T-helper 17 cell (primary cell): ENCODE results near the gene GRID1. TPM values are rescaled to one million over a fixed set of nuclear protein-coding genes. Genes with fewer than 3 reads are reported as not detected.

ENCODE experiments used
- ATAC-seq: fragments of 150-1000 bp; cut with Tn5 transposase; 2 replicates; pipeline ENCODE4 v1.10.0; 2021; ENCODE audit warnings: mild to moderate bottlenecking, moderate library complexity
- DNase-seq, 3 donors: peaks; one replicate each; pipeline versions ENCODE4 v3.0.0 to v3.0.0-alpha.2; 2020 to 2021
- H3K9me3 ChIP-seq: one replicate; pipeline ENCODE4 v1.7.0; 2013; ENCODE audit warnings: low read length, mild to moderate bottlenecking; ENCODE audit not compliant: control insufficient read depth, poor library complexity, severe bottlenecking
- H3K27ac Mint-ChIP-seq: one replicate; pipeline ENCODE4 v1.8.0; 2022; ENCODE audit warnings: mild to moderate bottlenecking, moderate library complexity, mixed read lengths
- H3K27me3 Mint-ChIP-seq: one replicate; pipeline ENCODE4 v1.8.0; 2022; ENCODE audit warnings: mixed read lengths
- H3K36me3 Mint-ChIP-seq: one replicate; pipeline ENCODE4 v1.8.0; 2022; ENCODE audit warnings: low read depth, mixed read lengths
- H3K4me1 Mint-ChIP-seq: one replicate; pipeline ENCODE4 v1.8.0; 2022; ENCODE audit warnings: mild to moderate bottlenecking, mixed read lengths
- H3K4me3 Mint-ChIP-seq: one replicate; pipeline ENCODE4 v1.8.0; 2022; ENCODE audit warnings: mild to moderate bottlenecking, moderate library complexity, mixed read lengths
- total RNA-seq, 4 donors: library from RNA in 2 of 4; stranded (reverse) in 2 of 4; gene quantifications; one replicate each; pipeline ENCODE4 v1.2.3 and lab custom pipeline; 2022 to 2026

The GRID1 gene
- total RNA-seq, 2 donors from 2014 or later: not detected

DNA sequence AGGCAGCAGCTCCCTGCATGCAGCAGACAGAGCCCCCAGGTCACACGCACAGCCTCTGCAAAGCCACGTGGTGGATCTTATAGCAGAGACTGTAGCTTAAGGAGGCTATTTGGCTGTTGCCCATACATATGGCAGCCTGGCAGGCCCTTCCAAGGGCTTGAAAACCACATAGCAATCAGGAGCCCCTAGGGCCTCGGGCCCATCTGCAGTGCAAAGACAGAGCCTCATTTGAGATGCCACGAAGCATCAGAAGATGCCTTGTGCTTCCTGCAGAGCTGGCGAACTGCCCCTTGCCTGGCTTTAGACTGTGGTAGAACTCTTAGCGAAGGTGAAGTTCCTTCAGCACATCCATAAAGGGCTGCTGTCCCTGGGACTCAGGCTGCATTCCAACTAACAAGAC is 309.9 kb downstream of the GRID1 start:
- no peak overlapping the region for H3K27ac Mint-ChIP-seq
- H3K27me3 Mint-ChIP-seq: peaks cover 35% of the 10 kb centered on the region
- no peaks in the 10 kb centered on the region for H3K36me3 Mint-ChIP-seq
- no peaks in the 10 kb centered on the region for H3K9me3 ChIP-seq
- H3K4me3 Mint-ChIP-seq: no peak overlapping the region
- no peak for ATAC-seq
- DNase-seq: no peak
- no peaks in the 10 kb centered on the region for H3K4me1 Mint-ChIP-seq

GRCh38 chr10:86055928-86056327 is 310.7 kb downstream of the GRID1 start:
- H3K9me3 ChIP-seq: no peaks in the 10 kb centered on the region
- Mint-ChIP-seq H3K27me3 (peaks cover 28% of the 10 kb centered on the region), H3K27ac (no peak overlapping the region), H3K4me3 (no peak overlapping the region), H3K4me1 (no peaks in the 10 kb centered on the region), H3K36me3 (no peaks in the 10 kb centered on the region)
- ATAC-seq: no peak
- no peak for DNase-seq

GRCh38 chr10:86053675-86054074 is 312.9 kb downstream of the GRID1 start:
- Mint-ChIP-seq H3K36me3 (no peaks in the 10 kb centered on the region), H3K27me3 (peaks cover 27% of the 10 kb centered on the region), H3K27ac (no peak overlapping the region), H3K4me3 (no peak overlapping the region), H3K4me1 (no peaks in the 10 kb centered on the region)
- no peak for DNase-seq
- no peak for ATAC-seq
- no peaks in the 10 kb centered on the region for H3K9me3 ChIP-seq

- H3K36me3 Mint-ChIP-seq: no peaks in the 10 kb centered on the region
- H3K4me1 Mint-ChIP-seq: peaks cover 13% of the 10 kb centered on the region
- H3K4me3 Mint-ChIP-seq: no peak overlapping the region
- DNase-seq (no peak), ATAC-seq (no peak)
- H3K27me3 Mint-ChIP-seq: peaks cover 20% of the 10 kb centered on the region
- no peaks in the 10 kb centered on the region for H3K9me3 ChIP-seq
- H3K27ac Mint-ChIP-seq: no peak overlapping the region
Measured at GRCh38 chr10:86051586-86051985, 315.0 kb downstream of the GRID1 start.

GRCh38 chr10:86049442-86049841 is 317.2 kb downstream of the GRID1 start:
- Mint-ChIP-seq H3K4me1 (peaks cover 15% of the 10 kb centered on the region), H3K4me3 (no peak overlapping the region)

DNA sequence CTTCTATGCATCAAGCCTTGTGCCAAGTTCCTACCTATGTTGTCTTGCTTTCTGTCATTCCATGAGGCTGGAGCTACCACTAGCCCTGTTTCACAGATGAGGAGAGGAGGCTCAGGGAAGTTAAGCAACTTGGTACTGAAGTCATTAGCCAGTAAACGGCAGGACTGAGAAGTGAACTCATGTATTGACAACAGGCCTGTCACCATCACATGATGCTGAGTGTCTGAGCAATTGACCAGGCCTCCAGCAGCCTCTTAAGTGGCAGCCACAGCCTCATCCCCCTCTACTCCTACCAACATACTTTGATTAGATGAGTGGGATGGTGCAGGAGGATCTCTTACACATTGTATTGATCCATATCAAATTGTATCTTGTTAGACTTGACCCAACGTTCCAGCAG is 317.6 kb downstream of the GRID1 start:
- H3K36me3 Mint-ChIP-seq: no peaks in the 10 kb centered on the region
- H3K27me3 Mint-ChIP-seq: peaks cover 6% of the 10 kb centered on the region
- no peak overlapping the region for H3K27ac Mint-ChIP-seq
- H3K9me3 ChIP-seq: no peaks in the 10 kb centered on the region
- H3K4me3 Mint-ChIP-seq: no peak overlapping the region
- DNase-seq (no peak), ATAC-seq (no peak)
- peaks cover 15% of the 10 kb centered on the region for H3K4me1 Mint-ChIP-seq

More at GRCh38 chr10:86049442-86049841, 317.2 kb downstream of the GRID1 start:
- Mint-ChIP-seq H3K36me3 (no peaks in the 10 kb centered on the region), H3K27me3 (peaks cover 6% of the 10 kb centered on the region), H3K27ac (no peak overlapping the region)
- no peaks in the 10 kb centered on the region for H3K9me3 ChIP-seq
- no peak for ATAC-seq
- no peak for DNase-seq

DNA sequence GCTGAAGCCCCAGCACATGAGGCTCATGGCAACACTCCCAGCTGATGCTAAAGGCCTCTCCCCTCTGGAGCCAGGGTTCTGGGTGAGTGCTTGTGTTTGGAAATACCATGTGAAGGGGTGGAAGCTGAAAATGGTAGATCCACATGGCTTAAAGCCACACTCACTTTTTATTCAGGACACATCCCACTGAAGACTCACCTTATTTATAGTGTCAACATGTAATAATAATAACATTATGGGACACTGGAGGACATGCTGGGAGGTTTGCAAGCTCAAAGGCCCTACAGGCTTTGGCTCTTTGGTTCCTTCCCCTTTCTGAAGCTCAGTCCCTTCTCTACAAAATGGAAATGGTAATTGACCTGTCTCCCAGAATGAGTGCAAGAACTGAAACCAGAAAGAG is 318.0 kb downstream of the GRID1 start:
- Mint-ChIP-seq H3K36me3 (no peaks in the 10 kb centered on the region), H3K4me1 (peaks cover 15% of the 10 kb centered on the region), H3K27me3 (peaks cover 6% of the 10 kb centered on the region), H3K4me3 (no peak overlapping the region), H3K27ac (no peak overlapping the region)
- DNase-seq: no peak
- no peak for ATAC-seq
- H3K9me3 ChIP-seq: no peaks in the 10 kb centered on the region

DNA sequence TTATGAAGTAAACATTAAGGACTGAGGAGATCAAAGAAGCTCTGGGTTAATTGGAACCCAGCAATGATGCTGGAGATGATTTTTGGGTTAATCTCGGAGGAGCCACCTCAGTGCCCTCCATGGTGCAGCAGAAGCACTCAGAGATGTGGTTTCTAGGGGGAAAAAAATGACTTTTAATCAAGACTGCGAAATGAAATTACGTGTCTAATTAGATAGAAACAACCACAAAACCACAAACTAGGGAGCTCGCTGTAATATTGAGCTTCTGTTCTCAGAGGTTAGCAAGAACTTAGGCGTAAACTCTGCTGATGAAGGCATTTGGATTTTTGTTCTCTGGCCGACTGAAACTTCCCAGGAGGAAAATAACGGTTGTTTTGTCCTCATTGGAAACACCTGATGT is 319.0 kb downstream of the GRID1 start:
- H3K27me3 Mint-ChIP-seq: peaks cover 6% of the 10 kb centered on the region
- ATAC-seq: peak; percentile 70
- H3K36me3 Mint-ChIP-seq: no peaks in the 10 kb centered on the region
- peaks cover 15% of the 10 kb centered on the region for H3K4me1 Mint-ChIP-seq
- H3K4me3 Mint-ChIP-seq: no peak overlapping the region
- no peak overlapping the region for H3K27ac Mint-ChIP-seq
- no peak for DNase-seq
- no peaks in the 10 kb centered on the region for H3K9me3 ChIP-seq

GRCh38 chr10:86046845-86047460 is 319.6 kb downstream of the GRID1 start:
- Mint-ChIP-seq H3K4me3 (no peak overlapping the region), H3K27ac (peak overlapping the region; percentile 66), H3K4me1 (peaks cover 15% of the 10 kb centered on the region), H3K36me3 (no peaks in the 10 kb centered on the region), H3K27me3 (peaks cover 6% of the 10 kb centered on the region)
- peak; percentile 50 for ATAC-seq
- no peak for DNase-seq
- H3K9me3 ChIP-seq: no peaks in the 10 kb centered on the region

DNA sequence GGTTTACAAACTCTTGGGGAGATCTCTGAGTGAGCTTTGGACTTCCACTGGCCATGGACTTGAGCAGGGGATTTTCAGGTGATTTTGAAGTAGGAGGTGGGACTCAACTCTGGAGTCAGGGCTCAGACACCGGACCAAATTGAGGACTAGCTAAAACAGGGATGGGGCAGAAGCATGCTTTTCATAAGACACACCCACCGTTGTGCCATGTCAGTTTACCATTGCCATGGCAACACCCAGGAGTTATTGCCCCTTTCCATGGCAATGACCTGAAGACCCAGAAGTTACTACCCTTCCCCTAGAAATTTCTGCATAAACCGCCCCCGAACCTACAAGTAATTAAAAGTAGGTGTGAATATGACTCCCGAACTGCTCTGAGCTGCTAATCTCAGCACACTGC is 320.7 kb downstream of the GRID1 start:
- H3K9me3 ChIP-seq: no peaks in the 10 kb centered on the region
- Mint-ChIP-seq H3K27ac (no peak overlapping the region), H3K27me3 (peaks cover 6% of the 10 kb centered on the region), H3K4me1 (peaks cover 17% of the 10 kb centered on the region), H3K36me3 (no peaks in the 10 kb centered on the region), H3K4me3 (no peak overlapping the region)
- no peak for ATAC-seq
- no peak for DNase-seq

DNA sequence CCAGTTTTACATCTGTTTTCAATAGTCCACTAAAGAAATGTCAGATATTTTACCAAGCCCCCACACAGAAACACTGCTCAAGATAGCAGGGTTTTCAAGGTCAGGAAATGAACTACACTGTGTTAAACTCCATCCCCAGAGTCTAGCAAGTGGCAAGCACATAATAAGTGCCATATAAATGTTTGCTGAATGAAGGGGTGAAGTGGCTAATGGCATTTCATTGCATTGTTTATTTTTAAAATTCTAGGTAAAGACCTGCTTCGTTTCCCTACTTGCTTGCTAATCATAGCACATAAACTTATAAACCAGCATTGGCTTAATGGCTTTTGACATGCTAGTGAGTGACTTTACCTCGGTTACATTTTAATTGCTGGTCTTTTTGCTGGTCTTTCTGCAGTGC is 322.6 kb downstream of the GRID1 start:
- Mint-ChIP-seq H3K27me3 (no peaks in the 10 kb centered on the region), H3K4me3 (no peak overlapping the region), H3K4me1 (peaks cover 18% of the 10 kb centered on the region), H3K36me3 (no peaks in the 10 kb centered on the region), H3K27ac (no peak overlapping the region)
- ATAC-seq: no peak
- no peaks in the 10 kb centered on the region for H3K9me3 ChIP-seq
- no peak for DNase-seq

DNA sequence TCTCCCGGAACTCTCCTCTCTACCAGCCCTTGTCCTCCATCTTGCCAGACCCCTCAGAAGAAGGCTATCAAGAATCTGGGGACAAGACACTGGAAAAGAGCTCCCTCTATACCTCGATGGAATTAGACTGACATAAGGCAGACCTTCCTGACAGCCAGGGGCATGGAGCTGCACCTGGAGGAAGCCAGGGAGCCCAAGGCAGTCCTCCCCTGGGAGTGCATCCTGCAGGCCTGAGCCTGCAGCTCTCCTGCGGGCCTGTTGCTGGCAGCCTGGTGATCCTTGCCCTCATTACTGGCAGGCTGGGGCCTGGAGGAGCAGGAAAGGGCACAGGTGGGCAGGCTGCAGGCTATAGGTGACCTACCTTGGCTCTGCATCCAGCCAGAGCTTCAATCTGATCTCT is 323.4 kb downstream of the GRID1 start:
- no peak for DNase-seq
- H3K36me3 Mint-ChIP-seq: no peaks in the 10 kb centered on the region
- no peak overlapping the region for H3K4me3 Mint-ChIP-seq
- no peak overlapping the region for H3K27ac Mint-ChIP-seq
- no peak for ATAC-seq
- H3K9me3 ChIP-seq: no peaks in the 10 kb centered on the region
- H3K27me3 Mint-ChIP-seq: no peaks in the 10 kb centered on the region
- H3K4me1 Mint-ChIP-seq: peaks cover 18% of the 10 kb centered on the region

GRCh38 chr10:86042161-86042560 is 324.4 kb downstream of the GRID1 start:
- no peak overlapping the region for H3K27ac Mint-ChIP-seq
- ATAC-seq: no peak
- DNase-seq: no peak
- peaks cover 10% of the 10 kb centered on the region for H3K4me1 Mint-ChIP-seq
- H3K4me3 Mint-ChIP-seq: no peak overlapping the region
- H3K27me3 Mint-ChIP-seq: no peaks in the 10 kb centered on the region
- H3K36me3 Mint-ChIP-seq: no peaks in the 10 kb centered on the region
- H3K9me3 ChIP-seq: no peaks in the 10 kb centered on the region

DNA sequence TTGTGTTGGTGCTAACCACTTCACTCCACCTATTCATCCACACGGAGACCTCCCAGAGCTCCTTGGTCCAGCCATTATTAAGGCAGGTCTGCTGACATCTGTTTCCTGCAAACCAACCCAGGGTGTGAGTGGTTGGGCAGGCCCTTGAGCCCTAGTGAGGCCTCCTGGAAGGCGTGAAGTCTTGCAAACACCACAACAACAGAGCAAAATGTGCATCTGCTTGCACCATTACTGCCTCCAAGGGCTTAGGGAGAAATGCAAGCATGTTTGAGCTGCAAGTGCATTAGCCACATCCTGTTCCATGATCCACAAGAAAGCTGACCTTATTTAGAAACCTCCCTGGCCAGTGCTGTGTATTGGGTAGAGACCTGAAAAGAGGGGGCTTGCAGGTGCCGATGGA is 325.5 kb downstream of the GRID1 start:
- Mint-ChIP-seq H3K4me3 (no peak overlapping the region), H3K27ac (no peak overlapping the region), H3K36me3 (no peaks in the 10 kb centered on the region), H3K4me1 (peaks cover 3% of the 10 kb centered on the region), H3K27me3 (no peaks in the 10 kb centered on the region)
- DNase-seq: no peak
- ATAC-seq: no peak
- no peaks in the 10 kb centered on the region for H3K9me3 ChIP-seq
